HEK293 (cell line): ENCODE measurements around the gene SIMC1.

Experiments
- CTCF ChIP-seq: fragments of 450-650 bp; formaldehyde crosslinking; IDR thresholded peaks from 2 replicates; pipeline ENCODE4 v1.5.1; 2016; ENCODE audit warnings: missing biosample characterization, missing genetic modification characterization
- EGR2 ChIP-seq: fragments of 450-650 bp; formaldehyde crosslinking; IDR thresholded peaks from 2 replicates; pipeline ENCODE4 v1.5.1; 2016; ENCODE audit warnings: low read depth, missing biosample characterization, missing genetic modification characterization
- GLI2 ChIP-seq: fragments of 450-650 bp; formaldehyde crosslinking; IDR thresholded peaks from 2 replicates; pipeline ENCODE4; 2017; ENCODE audit warnings: missing biosample characterization, missing genetic modification characterization, low read depth, borderline replicate concordance
- INSM2 ChIP-seq: fragments of 450-650 bp; formaldehyde crosslinking; IDR thresholded peaks from 2 replicates; pipeline ENCODE4 v1.5.1; 2016; ENCODE audit warnings: missing biosample characterization, missing genetic modification characterization
- KLF1 ChIP-seq: fragments of 450-650 bp; formaldehyde crosslinking; IDR thresholded peaks from 2 replicates; pipeline ENCODE4 v1.5.1; 2016; ENCODE audit warnings: missing biosample characterization, missing genetic modification characterization
- KLF8 ChIP-seq: fragments of 450-650 bp; formaldehyde crosslinking; IDR thresholded peaks from 2 replicates; pipeline ENCODE4 v1.5.1; 2016; ENCODE audit warnings: missing biosample characterization, missing genetic modification characterization
- MYNN ChIP-seq: fragments of 450-650 bp; formaldehyde crosslinking; IDR thresholded peaks from 2 replicates; pipeline ENCODE4 v1.5.1; 2016; ENCODE audit warnings: missing biosample characterization, missing genetic modification characterization, borderline replicate concordance
- SP3 ChIP-seq: fragments of 450-650 bp; formaldehyde crosslinking; IDR thresholded peaks from 2 replicates; pipeline ENCODE4 v1.5.1; 2016; ENCODE audit warnings: missing biosample characterization, missing genetic modification characterization
- YY2 ChIP-seq: fragments of 450-650 bp; formaldehyde crosslinking; IDR thresholded peaks from 2 replicates; pipeline ENCODE4 v1.5.1; 2016; ENCODE audit warnings: missing biosample characterization, missing genetic modification characterization
- ZBTB6 ChIP-seq: fragments of 450-650 bp; formaldehyde crosslinking; IDR thresholded peaks from 2 replicates; pipeline ENCODE4 v1.5.1; 2017; ENCODE audit warnings: missing biosample characterization, missing genetic modification characterization
- ZBTB7A ChIP-seq: fragments of 450-650 bp; formaldehyde crosslinking; IDR thresholded peaks from 2 replicates; pipeline ENCODE4 v1.5.1; 2016; ENCODE audit warnings: low read depth, missing biosample characterization, missing genetic modification characterization
- ZFP69B ChIP-seq: fragments of 450-650 bp; formaldehyde crosslinking; IDR thresholded peaks from 2 replicates; pipeline ENCODE4 v1.5.1; 2016; ENCODE audit warnings: missing biosample characterization, missing genetic modification characterization
- ZNF10 ChIP-seq: fragments of 450-650 bp; formaldehyde crosslinking; IDR thresholded peaks from 2 replicates; pipeline ENCODE4 v1.5.1; 2017; ENCODE audit warnings: missing biosample characterization, missing genetic modification characterization
- ZNF132 ChIP-seq: fragments of 450-650 bp; formaldehyde crosslinking; IDR thresholded peaks from 2 replicates; pipeline ENCODE4 v1.5.1; 2017; ENCODE audit warnings: missing biosample characterization, missing genetic modification characterization, borderline replicate concordance
- ZNF169 ChIP-seq: fragments of 450-650 bp; formaldehyde crosslinking; IDR thresholded peaks from 2 replicates; pipeline ENCODE4 v1.5.1; 2016; ENCODE audit warnings: missing biosample characterization, missing genetic modification characterization
- ZNF2 ChIP-seq: fragments of 450-650 bp; formaldehyde crosslinking; IDR thresholded peaks from 2 replicates; pipeline ENCODE4 v1.5.1; 2016; ENCODE audit warnings: missing biosample characterization, missing genetic modification characterization
- ZNF221 ChIP-seq: fragments of 450-650 bp; formaldehyde crosslinking; IDR thresholded peaks from 2 replicates; pipeline ENCODE4 v1.5.1; 2017; ENCODE audit warnings: missing biosample characterization, missing genetic modification characterization, borderline replicate concordance
- ZNF248 ChIP-seq: fragments of 450-650 bp; formaldehyde crosslinking; IDR thresholded peaks from 2 replicates; pipeline ENCODE4 v1.5.1; 2017; ENCODE audit warnings: missing biosample characterization, missing genetic modification characterization
- ZNF449 ChIP-seq: fragments of 450-650 bp; formaldehyde crosslinking; IDR thresholded peaks from 2 replicates; pipeline ENCODE4 v1.5.1; 2017; ENCODE audit warnings: missing biosample characterization, mild to moderate bottlenecking, missing genetic modification characterization, moderate library complexity
- ZNF488 ChIP-seq: fragments of 450-650 bp; formaldehyde crosslinking; IDR thresholded peaks from 2 replicates; pipeline ENCODE4 v1.5.1; 2016; ENCODE audit warnings: missing biosample characterization, missing genetic modification characterization
- ZNF518A ChIP-seq: fragments of 450-650 bp; formaldehyde crosslinking; conservative IDR thresholded peaks from 2 replicates; pipeline ENCODE4 v1.5.1; 2016; ENCODE audit warnings: low read depth, missing biosample characterization, missing genetic modification characterization
- ZNF624 ChIP-seq: fragments of 450-650 bp; formaldehyde crosslinking; IDR thresholded peaks from 2 replicates; pipeline ENCODE4 v1.5.1; 2017; ENCODE audit warnings: missing biosample characterization, missing genetic modification characterization
- ZNF639 ChIP-seq: fragments of 450-650 bp; formaldehyde crosslinking; IDR thresholded peaks from 2 replicates; pipeline ENCODE4 v1.5.1; 2016; ENCODE audit warnings: missing biosample characterization, missing genetic modification characterization
- ZNF670 ChIP-seq: fragments of 450-650 bp; formaldehyde crosslinking; IDR thresholded peaks from 2 replicates; pipeline ENCODE4 v1.5.1; 2016; ENCODE audit warnings: missing biosample characterization, missing genetic modification characterization, low read depth
- ZNF792 ChIP-seq: fragments of 450-650 bp; formaldehyde crosslinking; IDR thresholded peaks from 2 replicates; pipeline ENCODE4 v1.5.1; 2016; ENCODE audit warnings: missing biosample characterization, missing genetic modification characterization

Gene SIMC1

GRCh38 chr5:176319827-176320554 is 81.8 kb downstream of the SIMC1 start (continued):
- TF ChIP-seq EGR2 (no peak), ZNF624 (tag by site-specific recombination) (no peak), ZNF518A (tag by site-specific recombination) (peak; percentile 96), MYNN (tag by site-specific recombination) (no peak), ZFP69B (tag by site-specific recombination) (no peak), ZNF792 (tag by site-specific recombination) (no peak), SP3 (tag by site-specific recombination) (peak; percentile 30; the same call in 1 of the 2 replicates), ZBTB7A (tag by site-specific recombination) (no peak), ZNF2 (tag by site-specific recombination) (no peak), KLF8 (tag by site-specific recombination) (no peak), ZNF10 (tag by site-specific recombination) (no peak), ZNF639 (tag by site-specific recombination) (0 out of 2 replicates have a peak, but pooled peaks have one; percentile 30), INSM2 (no peak; the same call in 1 of the 2 replicates), ZNF449 (tag by site-specific recombination) (no peak), YY2 (tag by site-specific recombination) (no peak), GLI2 (peak; percentile 49; the same call in 1 of the 2 replicates), ZBTB6 (tag by site-specific recombination) (no peak), ZNF248 (tag by site-specific recombination) (no peak), ZNF221 (tag by site-specific recombination) (no peak), ZNF169 (no peak), ZNF132 (no peak), KLF1 (no peak), ZNF670 (tag by site-specific recombination) (no peak), ZNF488 (tag by site-specific recombination) (no peak), CTCF (tag by site-specific recombination) (no peak)
